K562 (cell line): ENCODE data around the gene LACTB. TPM values are rescaled to one million over a fixed set of nuclear protein-coding genes. Genes with fewer than 3 reads are reported as not detected.

Source experiments
- GATAD2A ChIP-seq: fragments of 450-650 bp; IDR thresholded peaks from 2 replicates; pipeline ENCODE4 v1.6.1; 2017
- MYBL2 ChIP-seq, 2 experiments: fragments of 450-650 bp in 1 of 2; sonication (generic) in 1 of 2; formaldehyde crosslinking in 1 of 2; IDR thresholded peaks; 2 replicates each; pipeline versions ENCODE4 v1.6.1 to v1.8.1; 2017 to 2022; ENCODE audit warnings: borderline replicate concordance in 1 of 2, inconsistent platforms in 1 of 2, low read depth in 1 of 2, mild to moderate bottlenecking in 1 of 2, missing genetic modification reagents in 1 of 2, moderate library complexity in 1 of 2
- NFIC ChIP-seq: fragments of 450-650 bp; IDR thresholded peaks from 2 replicates; pipeline ENCODE4 v1.6.1; 2017; ENCODE audit warnings: mild to moderate bottlenecking, inconsistent platforms
- NFXL1 ChIP-seq: fragments of 450-650 bp; formaldehyde crosslinking; IDR thresholded peaks from 2 replicates; pipeline ENCODE4 v1.4.0; 2021; ENCODE audit warnings: mild to moderate bottlenecking
- RBFOX2 ChIP-seq: fragments of 200-400 bp; formaldehyde crosslinking; IDR thresholded peaks from 2 replicates; pipeline ENCODE4 v1.6.1; 2017; ENCODE audit warnings: low read depth, mild to moderate bottlenecking, low read length, moderate library complexity
- SMAD4 ChIP-seq: fragments of 250-450 bp; sonication (Bioruptor Pico); conservative IDR thresholded peaks from 2 replicates; pipeline ENCODE4 v1.8.0; 2021; ENCODE audit warnings: inconsistent platforms, mild to moderate bottlenecking, moderate library complexity
- U2AF1 ChIP-seq: fragments of 200-400 bp; formaldehyde crosslinking; optimal IDR thresholded peaks from 2 replicates; pipeline ENCODE3; 2017; ENCODE audit warnings: mild to moderate bottlenecking, low read depth, low read length, moderate library complexity
- ZNF76 ChIP-seq: fragments of 250-450 bp; sonication (Bioruptor Pico); IDR thresholded peaks from 2 replicates; pipeline ENCODE4 v1.4.0; 2020; ENCODE audit warnings: mild to moderate bottlenecking, moderate library complexity, borderline replicate concordance
- polyA plus RNA-seq, 8 experiments: library from polyadenylated mRNA; depleted of rRNA in 4 of 8; stranded (reverse) in 5 of 8; unstranded in 3 of 8; fragments of >200 nt; fragmentation: Nextera tagmentation in 2 of 8; fragmentation: Illumina TruSeq in 1 of 8; extraction: Ambion mirVana in 2 of 8; extraction: Trizol in 1 of 8; gene quantifications; 2 replicates each; pipeline versions ENCODE4 v1.2.1 to v1.2.3, GENCODE V29; 2011 to 2014; ENCODE audit warnings: inconsistent platforms in 1 of 8, missing spikeins in 1 of 8
- total RNA-seq, 7 experiments: library from RNA; depleted of rRNA in 6 of 7; stranded (reverse); fragments of >200 nt in 6 of 7; fragmentation: Illumina TruSeq in 2 of 7; extraction: Trizol in 2 of 7; gene quantifications; 2 replicates each; pipeline versions ENCODE4 v1.2.1 to v1.2.3, GENCODE V29; 2011 to 2021; ENCODE audit warnings: low replicate concordance in 1 of 7
- TF ChIP-seq, protein P1 (sequence below): fragments of 250-450 bp; sonication (Bioruptor Pico); IDR thresholded peaks from 2 replicates; pipeline ENCODE4 v1.5.0; 2020; ENCODE audit warnings: mild to moderate bottlenecking
- TF ChIP-seq, protein P2 (sequence below): sonication (generic); formaldehyde crosslinking; IDR thresholded peaks from 2 replicates; pipeline ENCODE4 v1.8.1; 2023; ENCODE audit warnings: mild to moderate bottlenecking, missing genetic modification reagents
- TF ChIP-seq, protein P3 (sequence below), 2 experiments: fragments of 450-650 bp; formaldehyde crosslinking in 1 of 2; IDR thresholded peaks; 2 replicates each; pipeline versions ENCODE4 v1.4.0 to v1.6.1; 2014 to 2020; ENCODE audit warnings: mild to moderate bottlenecking in 2 of 2, borderline replicate concordance in 1 of 2, low read depth in 1 of 2
- TF ChIP-seq, protein P4 (sequence below): fragments of 250-450 bp; sonication (Bioruptor Pico); IDR thresholded peaks from 2 replicates; pipeline ENCODE4 v1.5.0; 2021

LACTB gene
- total and polyA plus RNA-seq, 9 of the 15 experiments (the other 6 are each of a cell fraction or from before 2014, with no cell fraction given): 3.1 to 15.5 (median 9.8) TPM

DNA sequence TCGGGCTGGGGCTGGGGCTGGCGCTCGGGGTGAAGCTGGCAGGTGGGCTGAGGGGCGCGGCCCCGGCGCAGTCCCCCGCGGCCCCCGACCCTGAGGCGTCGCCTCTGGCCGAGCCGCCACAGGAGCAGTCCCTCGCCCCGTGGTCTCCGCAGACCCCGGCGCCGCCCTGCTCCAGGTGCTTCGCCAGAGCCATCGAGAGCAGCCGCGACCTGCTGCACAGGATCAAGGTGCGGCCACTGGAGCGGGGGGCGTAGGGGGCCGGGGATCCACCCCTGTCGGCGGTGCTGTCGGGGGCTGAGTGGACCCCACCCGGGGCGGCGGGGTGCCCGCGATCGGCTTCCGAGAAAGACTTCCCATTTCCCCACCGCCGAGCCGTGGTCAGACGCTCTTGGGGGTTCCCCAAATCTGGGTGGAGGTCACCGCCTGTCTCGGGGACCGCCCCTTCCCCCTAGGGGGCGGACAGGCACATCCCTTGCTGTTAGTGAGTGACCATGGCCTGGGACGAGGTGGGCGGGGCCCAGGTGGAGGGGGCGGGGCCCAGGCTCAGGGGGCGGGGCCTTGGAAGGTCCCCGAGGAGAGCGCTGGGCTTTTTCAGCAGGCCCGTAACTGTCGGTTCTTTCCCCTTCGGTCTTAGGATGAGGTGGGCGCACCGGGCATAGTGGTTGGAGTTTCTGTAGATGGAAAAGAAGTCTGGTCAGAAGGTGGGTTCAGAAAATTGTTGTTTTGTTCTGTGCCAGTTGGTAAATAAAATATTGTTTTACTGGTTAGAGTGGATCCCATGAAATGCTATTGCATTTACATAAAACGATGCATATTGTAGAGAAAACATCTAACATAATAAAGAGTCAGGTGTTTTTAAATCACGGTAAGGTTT, 578 bp downstream of the LACTB start (continued):
- TF ChIP-seq NFXL1 (no peak), U2AF1 (no peak), RBFOX2 (peak; percentile 49), SMAD4 (CRISPR knock-in tag) (no peak; the same call in 1 of the 2 replicates), ZNF76 (no peak), MYBL2 (IDR thresholded peaks at IDR 0.05; ENCODE audit: low read depth) (no peak), MYBL2 (CRISPR knock-in tag; IDR thresholded peaks at IDR 0.05; ENCODE audit: borderline replicate concordance) (no peak), GATAD2A (0 out of 2 replicates have a peak, but pooled peaks have one; percentile 50), NFIC (no peak)
- TF ChIP-seq, protein P1, sequence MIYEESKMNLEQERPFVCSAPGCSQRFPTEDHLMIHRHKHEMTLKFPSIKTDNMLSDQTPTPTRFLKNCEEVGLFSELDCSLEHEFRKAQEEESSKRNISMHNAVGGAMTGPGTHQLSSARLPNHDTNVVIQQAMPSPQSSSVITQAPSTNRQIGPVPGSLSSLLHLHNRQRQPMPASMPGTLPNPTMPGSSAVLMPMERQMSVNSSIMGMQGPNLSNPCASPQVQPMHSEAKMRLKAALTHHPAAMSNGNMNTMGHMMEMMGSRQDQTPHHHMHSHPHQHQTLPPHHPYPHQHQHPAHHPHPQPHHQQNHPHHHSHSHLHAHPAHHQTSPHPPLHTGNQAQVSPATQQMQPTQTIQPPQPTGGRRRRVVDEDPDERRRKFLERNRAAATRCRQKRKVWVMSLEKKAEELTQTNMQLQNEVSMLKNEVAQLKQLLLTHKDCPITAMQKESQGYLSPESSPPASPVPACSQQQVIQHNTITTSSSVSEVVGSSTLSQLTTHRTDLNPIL (CRISPR knock-in tag): no peak
- TF ChIP-seq, protein P2, sequence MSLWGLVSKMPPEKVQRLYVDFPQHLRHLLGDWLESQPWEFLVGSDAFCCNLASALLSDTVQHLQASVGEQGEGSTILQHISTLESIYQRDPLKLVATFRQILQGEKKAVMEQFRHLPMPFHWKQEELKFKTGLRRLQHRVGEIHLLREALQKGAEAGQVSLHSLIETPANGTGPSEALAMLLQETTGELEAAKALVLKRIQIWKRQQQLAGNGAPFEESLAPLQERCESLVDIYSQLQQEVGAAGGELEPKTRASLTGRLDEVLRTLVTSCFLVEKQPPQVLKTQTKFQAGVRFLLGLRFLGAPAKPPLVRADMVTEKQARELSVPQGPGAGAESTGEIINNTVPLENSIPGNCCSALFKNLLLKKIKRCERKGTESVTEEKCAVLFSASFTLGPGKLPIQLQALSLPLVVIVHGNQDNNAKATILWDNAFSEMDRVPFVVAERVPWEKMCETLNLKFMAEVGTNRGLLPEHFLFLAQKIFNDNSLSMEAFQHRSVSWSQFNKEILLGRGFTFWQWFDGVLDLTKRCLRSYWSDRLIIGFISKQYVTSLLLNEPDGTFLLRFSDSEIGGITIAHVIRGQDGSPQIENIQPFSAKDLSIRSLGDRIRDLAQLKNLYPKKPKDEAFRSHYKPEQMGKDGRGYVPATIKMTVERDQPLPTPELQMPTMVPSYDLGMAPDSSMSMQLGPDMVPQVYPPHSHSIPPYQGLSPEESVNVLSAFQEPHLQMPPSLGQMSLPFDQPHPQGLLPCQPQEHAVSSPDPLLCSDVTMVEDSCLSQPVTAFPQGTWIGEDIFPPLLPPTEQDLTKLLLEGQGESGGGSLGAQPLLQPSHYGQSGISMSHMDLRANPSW (CRISPR knock-in tag): no peak
- TF ChIP-seq, protein P3, sequence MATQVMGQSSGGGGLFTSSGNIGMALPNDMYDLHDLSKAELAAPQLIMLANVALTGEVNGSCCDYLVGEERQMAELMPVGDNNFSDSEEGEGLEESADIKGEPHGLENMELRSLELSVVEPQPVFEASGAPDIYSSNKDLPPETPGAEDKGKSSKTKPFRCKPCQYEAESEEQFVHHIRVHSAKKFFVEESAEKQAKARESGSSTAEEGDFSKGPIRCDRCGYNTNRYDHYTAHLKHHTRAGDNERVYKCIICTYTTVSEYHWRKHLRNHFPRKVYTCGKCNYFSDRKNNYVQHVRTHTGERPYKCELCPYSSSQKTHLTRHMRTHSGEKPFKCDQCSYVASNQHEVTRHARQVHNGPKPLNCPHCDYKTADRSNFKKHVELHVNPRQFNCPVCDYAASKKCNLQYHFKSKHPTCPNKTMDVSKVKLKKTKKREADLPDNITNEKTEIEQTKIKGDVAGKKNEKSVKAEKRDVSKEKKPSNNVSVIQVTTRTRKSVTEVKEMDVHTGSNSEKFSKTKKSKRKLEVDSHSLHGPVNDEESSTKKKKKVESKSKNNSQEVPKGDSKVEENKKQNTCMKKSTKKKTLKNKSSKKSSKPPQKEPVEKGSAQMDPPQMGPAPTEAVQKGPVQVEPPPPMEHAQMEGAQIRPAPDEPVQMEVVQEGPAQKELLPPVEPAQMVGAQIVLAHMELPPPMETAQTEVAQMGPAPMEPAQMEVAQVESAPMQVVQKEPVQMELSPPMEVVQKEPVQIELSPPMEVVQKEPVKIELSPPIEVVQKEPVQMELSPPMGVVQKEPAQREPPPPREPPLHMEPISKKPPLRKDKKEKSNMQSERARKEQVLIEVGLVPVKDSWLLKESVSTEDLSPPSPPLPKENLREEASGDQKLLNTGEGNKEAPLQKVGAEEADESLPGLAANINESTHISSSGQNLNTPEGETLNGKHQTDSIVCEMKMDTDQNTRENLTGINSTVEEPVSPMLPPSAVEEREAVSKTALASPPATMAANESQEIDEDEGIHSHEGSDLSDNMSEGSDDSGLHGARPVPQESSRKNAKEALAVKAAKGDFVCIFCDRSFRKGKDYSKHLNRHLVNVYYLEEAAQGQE (IDR thresholded peaks at IDR 0.05; ENCODE audit: borderline replicate concordance): no peak
- TF ChIP-seq, protein P3 (CRISPR knock-in tag; IDR thresholded peaks at IDR 0.05; ENCODE audit: low read depth): 0 out of 2 replicates have a peak, but pooled peaks have one; percentile 35
- TF ChIP-seq, protein P4, sequence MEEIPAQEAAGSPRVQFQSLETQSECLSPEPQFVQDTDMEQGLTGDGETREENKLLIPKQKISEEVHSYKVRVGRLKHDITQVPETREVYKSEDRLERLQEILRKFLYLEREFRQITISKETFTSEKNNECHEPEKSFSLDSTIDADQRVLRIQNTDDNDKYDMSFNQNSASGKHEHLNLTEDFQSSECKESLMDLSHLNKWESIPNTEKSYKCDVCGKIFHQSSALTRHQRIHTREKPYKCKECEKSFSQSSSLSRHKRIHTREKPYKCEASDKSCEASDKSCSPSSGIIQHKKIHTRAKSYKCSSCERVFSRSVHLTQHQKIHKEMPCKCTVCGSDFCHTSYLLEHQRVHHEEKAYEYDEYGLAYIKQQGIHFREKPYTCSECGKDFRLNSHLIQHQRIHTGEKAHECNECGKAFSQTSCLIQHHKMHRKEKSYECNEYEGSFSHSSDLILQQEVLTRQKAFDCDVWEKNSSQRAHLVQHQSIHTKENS: no peak
